ENCODE results near the gene FTH1. TPM values are rescaled to one million over a fixed set of nuclear protein-coding genes. Genes with fewer than 3 reads are reported as not detected.

The FTH1 gene
- total RNA-seq, result 7,690 TPM
- long read RNA-seq, transcript FTH1-211 (3 exons, 788 nt), result minor isoform, 19 of 4,362 reads
- long read RNA-seq, transcript FTH1-201 (4 exons, 1,229 nt), result major isoform, 4,193 of 4,362 reads
- long read RNA-seq, transcript FTH1-210 (4 exons, 983 nt), result minor isoform, 21 of 4,362 reads
- long read RNA-seq, partial matches to known transcripts, result 89 of 4,362 reads
- long read RNA-seq, other reads (novel, unspliced or antisense), result 31 of 4,362 reads

- DNase-seq (ENCODE audit: low spot score), result peak; percentile 98
These were observed at the start of gene FTH1 for GRCh38 chr11:61967116-61967923. FTH1 (minus strand) TSS chr11:61967634; CDS start chr11:61967425, 209 bp downstream.

DNA sequence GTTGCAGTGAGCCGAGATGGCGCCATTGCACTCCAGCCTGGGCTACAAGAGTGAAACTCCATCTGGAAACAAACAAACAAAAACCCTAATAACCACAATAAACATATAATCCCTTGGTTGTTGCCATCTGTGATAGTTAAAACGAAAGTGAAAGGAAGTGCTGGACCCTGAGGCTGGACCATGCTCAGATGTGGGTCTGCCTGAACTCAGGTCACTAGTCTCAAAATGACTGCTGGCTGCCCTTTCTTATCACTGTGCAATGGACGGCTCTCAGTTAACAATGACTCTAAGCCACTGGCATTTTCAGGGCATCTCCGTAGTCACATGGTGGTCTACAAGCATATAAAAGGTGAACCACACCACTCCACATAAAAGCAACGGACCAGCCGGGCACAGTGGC is 48.2 kb upstream of the FTH1 start:
- no peak for DNase-seq (ENCODE audit: low spot score)

DNA sequence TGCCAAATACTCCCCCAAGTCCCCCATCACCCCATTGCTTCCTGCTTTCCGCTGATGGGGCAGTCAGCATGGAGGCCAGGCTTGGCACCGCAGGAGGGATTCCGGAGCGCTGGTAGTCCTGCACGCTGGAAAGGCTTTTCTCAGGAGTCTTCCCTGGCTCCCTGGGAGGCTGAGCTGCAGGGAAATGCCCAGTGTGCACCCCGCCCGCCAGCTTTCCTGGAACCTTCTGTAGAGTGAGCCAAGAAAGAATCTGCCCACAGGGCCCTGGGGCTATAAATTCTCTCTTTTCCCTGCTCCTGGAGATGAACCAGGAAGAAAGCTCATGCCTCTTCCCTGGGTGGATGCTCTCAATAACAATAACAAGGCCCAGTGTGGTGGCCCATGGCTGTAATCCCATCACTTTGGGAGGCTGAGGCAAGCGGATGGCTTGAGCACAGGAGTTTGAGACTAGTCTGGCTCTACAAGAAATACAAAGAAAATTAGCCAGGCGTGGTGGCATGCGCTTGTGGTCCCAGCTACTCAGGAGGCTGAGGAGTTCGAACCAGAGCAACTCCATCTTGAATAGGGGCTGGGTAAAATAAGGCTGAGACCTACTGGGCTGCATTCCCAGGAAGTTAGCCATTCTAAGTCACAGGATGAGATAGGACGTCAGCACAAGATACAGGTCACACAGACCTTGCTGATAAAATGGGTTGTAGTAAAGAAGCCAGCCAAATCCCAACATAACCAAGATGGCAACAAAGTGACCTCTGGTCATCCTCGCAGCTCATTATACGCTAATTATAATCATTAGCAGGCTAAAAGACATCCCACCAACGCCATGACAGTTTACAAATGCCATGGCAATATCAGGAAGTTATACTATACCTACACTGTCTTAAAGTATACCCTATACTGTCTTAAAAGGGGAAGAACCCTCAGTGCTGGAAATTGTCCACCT is 46.4 kb upstream of the FTH1 start:
- DNase-seq (ENCODE audit: low spot score), result peak; percentile 59

DNA sequence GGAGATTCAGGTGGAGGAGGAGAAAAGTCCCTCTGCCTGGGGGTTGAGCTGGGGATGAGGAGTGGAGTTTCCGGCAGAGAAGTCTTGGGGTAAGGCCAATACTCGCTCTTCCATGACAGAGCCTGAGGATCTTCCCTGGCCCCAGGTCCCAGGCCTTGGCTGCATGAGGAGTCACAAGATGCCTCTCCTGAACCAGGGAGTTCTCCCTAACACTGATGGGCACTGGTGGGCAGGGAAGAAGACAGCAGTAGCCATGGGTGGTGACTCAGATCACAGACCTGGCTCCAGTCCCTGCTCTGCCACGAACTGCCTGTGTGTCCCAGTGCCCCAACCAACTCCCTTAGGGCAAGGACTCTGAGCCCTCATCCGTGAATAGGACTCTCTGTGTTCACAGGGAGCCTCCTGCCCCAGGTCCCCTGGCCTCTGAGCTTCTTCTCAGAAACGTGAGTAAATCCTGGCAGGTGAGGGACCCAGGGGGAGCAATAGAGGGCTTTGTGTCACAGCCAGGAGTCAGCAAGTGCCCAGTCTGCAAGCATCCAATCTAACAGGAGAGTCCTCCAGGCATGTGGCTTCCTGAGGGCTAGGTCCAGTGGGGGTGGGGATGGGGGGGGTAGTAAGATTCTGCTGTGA is 45.5 kb upstream of the FTH1 start:
- peak; percentile 43 for DNase-seq (ENCODE audit: low spot score)

- peak; percentile 24 for DNase-seq (ENCODE audit: low spot score)
These were observed 45.0 kb upstream of the FTH1 start for GRCh38 chr11:62012451-62012831.

- DNase-seq (ENCODE audit: low spot score), result peak; percentile 55
These were observed 44.4 kb upstream of the FTH1 start for GRCh38 chr11:62011881-62012280.

GRCh38 chr11:62010935-62011528 is 43.6 kb upstream of the FTH1 start:
- DNase-seq (ENCODE audit: low spot score), result peak; percentile 8

DNA sequence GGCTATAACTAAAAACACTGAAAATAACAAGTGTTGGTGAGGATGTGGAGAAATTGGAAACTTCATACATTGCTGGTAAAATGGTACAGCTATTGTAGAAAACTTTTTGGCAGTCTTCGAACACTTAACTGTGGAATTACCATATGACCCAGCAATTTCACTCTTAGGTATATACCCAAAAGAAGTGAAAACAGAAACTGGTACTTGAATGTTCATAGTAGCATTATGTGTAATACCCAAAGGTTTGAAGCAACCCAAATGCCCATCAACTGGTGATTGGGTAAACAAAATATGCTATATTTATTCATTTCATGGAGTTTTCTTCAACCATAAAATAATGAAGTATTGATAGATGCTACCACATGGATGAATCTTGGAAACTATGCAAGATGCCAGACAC is 40.8 kb upstream of the FTH1 start:
- no peak for DNase-seq (ENCODE audit: low spot score)

DNA sequence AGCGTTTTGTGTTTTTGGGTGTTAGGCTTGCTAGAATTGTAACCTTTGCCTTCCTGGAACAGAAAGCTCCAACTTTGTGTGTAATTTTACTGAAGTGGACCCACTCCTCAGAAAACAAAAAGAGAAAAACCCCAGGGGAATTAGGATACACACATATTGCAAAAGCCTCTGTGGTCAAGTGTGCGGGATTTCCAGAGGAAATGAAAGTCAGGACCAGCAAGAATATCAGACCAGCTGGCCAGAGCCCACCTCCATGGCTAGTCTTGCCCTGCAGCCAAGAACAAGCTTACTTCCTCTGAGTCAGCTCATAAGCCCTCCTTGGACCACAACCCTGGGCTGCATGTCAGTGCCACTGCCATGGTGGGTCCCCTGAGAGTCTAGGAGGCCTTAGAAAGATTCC is 37.0 kb upstream of the FTH1 start:
- DNase-seq (ENCODE audit: low spot score), result peak; percentile 53

DNA sequence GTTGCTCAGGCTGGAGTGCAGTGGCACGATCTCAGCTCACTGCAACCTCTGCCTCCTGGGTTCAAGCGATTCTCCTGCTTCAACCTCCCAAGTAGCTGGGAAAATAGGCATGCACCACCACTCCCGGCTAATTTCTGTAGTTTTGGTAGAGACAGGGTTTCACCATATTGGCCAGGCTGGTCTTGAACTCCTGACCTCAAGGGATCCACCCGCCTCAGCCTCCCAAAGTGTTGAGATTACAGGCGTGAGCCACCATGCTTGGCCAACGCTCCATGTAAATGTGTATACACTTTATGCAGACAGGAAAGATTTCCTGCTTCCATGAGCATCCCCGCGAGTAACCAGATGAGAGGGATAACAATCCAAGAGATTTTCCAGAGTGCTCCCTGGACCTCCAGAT is 34.8 kb upstream of the FTH1 start:
- DNase-seq (ENCODE audit: low spot score), result peak; percentile 41

DNA sequence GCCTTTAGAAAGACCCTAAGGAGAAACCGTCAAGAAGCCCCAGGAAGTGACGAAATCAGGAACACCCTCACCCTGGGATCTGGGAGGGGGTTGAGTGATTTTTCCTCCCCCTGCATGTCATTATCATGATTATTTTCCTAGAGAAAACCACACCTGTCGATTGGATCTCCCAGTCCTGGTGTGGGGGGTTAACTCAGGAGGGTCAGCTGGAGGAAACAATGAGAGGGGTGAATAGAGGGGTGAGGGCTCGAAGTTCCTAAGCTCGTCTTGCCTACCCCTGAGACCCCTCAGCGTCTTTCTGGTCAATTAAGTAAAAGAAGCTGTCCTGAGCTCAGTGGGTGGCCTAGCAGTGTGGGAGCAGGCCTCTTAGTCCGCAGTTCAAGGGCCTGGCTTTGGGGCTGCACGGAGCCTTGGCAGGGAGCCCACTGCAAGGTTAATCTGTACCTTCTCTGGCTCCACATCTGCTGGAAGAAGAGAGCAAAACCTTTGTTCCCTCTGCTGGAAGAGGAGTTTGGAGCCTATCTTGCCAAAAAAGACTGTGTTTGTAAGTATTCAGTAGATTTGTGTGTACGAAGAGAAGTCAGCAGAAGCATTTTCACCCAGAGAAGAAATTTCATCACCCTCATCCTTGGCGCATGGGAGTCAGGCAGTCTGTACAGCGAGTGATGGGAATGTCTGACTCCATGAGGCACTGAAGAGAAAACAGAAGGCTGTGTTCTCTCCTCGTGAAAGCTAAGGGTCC is 34.2 kb upstream of the FTH1 start:
- peak; percentile 64 for DNase-seq (ENCODE audit: low spot score)

DNA sequence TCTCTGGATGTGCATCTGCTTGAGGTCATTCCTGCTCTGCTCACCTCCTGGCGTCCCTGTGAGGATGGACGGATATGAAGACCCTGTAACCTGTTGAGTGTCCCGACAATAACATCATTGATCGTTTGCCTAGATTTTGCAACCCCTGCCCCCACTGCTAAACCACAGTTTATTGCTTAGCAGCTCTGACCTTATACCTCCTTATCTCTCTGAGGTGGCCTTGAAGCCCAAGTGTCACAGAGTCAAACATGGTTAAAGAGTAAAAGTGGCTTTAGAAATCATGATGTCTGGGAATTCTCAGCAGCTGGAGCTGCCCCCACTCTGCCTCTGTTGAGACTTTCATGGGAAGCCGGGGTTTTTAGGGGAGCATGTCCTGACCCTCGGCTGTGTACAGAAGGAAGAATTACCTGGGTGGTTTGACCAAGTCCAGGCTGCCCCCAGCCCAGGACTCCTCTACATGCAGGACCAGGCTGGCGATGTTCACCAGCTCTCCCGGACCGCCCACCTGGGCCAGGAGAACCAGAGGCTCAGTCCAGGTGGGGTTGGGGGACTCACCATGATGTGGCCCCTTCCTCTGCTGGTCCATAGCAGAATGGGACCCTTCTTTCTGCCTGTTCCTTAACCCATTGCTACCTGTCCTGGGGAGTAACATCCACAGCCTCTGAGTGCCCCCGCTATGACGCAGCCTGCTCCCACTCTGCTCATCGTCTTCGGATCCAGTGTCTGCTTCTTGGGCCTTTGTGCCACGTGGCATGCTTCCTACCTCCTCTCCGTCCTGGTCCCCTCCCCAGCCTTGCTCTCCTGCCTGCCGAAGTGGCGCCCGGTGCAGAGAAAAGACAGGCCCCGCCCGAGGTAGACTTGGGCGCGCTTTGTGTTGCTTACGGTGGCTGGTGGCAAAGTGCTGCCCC is 33.4 kb upstream of the FTH1 start:
- peak; percentile 83 for DNase-seq (ENCODE audit: low spot score)

DNA sequence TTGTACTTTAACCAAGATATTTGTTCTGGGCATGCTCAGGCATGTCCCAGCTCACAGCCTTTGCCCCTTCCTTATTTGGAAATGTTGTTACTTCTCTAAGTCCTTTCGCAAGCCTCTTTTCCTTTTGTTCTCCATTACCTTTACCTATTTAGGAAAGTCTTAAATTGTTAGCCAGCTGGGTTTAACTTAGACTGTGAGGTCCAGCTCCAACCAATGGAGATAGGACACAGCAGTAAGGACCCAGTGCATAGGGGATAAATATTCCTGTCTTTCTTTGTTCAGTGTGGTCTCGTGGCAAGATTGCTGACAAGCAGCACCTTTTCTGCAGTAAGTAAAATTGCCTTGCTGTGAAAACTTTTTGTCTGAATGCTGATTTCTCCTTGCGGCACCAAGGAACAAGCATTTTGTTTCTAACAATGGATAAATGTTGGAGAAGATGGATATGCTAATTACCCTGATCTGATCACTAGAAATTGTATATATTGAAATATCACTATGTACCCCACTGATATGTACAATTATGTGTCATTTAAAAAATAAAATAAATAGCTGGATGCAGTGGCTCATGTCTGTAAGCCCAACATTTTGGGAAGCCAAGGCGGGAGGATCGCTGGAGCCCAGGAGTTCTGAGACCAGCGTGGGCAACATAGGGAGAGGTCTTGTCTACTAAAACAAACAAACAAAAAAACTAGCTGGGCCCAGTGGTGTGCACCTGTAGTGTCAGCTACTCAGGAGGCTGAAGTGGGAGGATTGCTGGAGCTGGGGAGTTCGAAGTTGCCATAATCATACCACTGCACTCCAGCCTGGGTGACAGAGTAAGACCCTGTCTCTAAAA is 31.9 kb upstream of the FTH1 start:
- peak; percentile 37 for DNase-seq (ENCODE audit: low spot score)

DNA sequence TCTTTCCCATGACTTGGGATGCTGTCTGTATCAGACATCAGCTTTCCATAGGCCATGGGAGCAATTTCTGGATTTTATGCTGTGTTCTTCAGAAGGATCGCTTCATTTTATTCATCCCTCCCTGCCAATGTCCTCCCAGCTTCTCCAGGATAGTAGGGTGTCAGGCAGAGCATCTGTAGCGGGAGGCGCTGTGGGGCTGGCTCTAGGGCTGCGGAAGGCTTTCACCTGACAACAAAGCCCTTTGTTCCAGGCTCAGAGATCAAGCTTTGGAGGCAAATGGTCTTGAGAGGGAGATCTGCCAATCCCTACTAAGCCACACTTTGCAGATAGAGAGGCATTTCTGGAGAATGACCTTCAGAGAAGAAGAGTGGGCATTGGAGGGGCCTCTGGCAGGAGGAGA is 29.5 kb upstream of the FTH1 start:
- DNase-seq (ENCODE audit: low spot score), result peak; percentile 37

GRCh38 chr11:61994981-61995380 is 27.5 kb upstream of the FTH1 start:
- DNase-seq (ENCODE audit: low spot score), result no peak

DNA sequence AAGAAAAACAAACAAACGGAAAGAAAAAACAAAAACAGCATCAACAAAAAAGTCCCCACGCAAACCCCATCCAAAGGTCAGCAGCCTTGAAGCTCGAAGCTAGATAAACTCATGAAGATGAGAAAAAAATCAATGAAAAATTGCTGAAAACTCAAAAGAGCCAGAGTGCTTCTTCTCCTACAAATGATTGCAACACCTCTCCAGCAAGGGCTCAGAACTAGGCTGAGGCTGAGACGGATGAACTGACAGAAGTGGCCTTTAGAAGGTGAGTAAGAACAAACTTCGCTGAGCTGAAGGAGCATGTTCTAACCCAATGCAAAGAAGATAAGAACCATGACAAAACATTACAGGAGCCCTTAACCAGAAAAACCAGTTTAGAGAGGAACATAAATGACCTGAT is 18.4 kb upstream of the FTH1 start:
- peak; percentile 8 for DNase-seq (ENCODE audit: low spot score)

- DNase-seq (ENCODE audit: low spot score), result peak; percentile 41
These were observed 16.0 kb upstream of the FTH1 start for GRCh38 chr11:61983419-61983818.

Measured in mesenteric fat pad (tissue), 1 donor.